Hepatocyte (in vitro differentiated cells): Measurements from ENCODE around the gene GBP5. TPM values are rescaled to one million over a fixed set of nuclear protein-coding genes. Genes with fewer than 3 reads are reported as not detected.
"Not testable (repeated sequence)": the region's sequence is repeated elsewhere in the genome, so short reads cannot be mapped to it uniquely, and the experiment has no call there.

Experiments used
- DNase-seq: peaks from one replicate; pipeline ENCODE4 v3.0.0-alpha.2; 2016; ENCODE audit warnings: low spot score
- H2AFZ ChIP-seq: fragments of 200-600 bp; sonication (generic); 2 replicates; pipeline ENCODE4 v1.6.0; 2016; ENCODE audit warnings: antibody characterized with exemption, mild to moderate bottlenecking
- H3K27ac ChIP-seq: fragments of 200-600 bp; sonication (generic); 2 replicates; pipeline ENCODE4 v1.5.1; 2016; ENCODE audit warnings: mild to moderate bottlenecking
- H3K27me3 ChIP-seq: fragments of 200-600 bp; sonication (generic); 2 replicates; pipeline ENCODE4 v1.6.1; 2016
- H3K36me3 ChIP-seq: fragments of 200-600 bp; sonication (generic); replicated peaks from 2 replicates; pipeline ENCODE4 v1.5.1; 2016; ENCODE audit warnings: low read depth; ENCODE audit not compliant: insufficient read depth
- H3K4me1 ChIP-seq: fragments of 200-600 bp; sonication (generic); 2 replicates; pipeline ENCODE4 v1.5.1; 2016; ENCODE audit warnings: mild to moderate bottlenecking, moderate library complexity; ENCODE audit not compliant: insufficient read depth
- H3K4me2 ChIP-seq: fragments of 200-600 bp; sonication (generic); 2 replicates; pipeline ENCODE4 v1.6.0; 2016
- H3K4me3 ChIP-seq: fragments of 200-600 bp; sonication (generic); 2 replicates; pipeline ENCODE4 v1.5.1; 2016; ENCODE audit warnings: mild to moderate bottlenecking
- H3K79me2 ChIP-seq: fragments of 200-600 bp; sonication (generic); 2 replicates; pipeline ENCODE4 v1.6.0; 2017; ENCODE audit warnings: mild to moderate bottlenecking
- H3K9me2 ChIP-seq: fragments of 200-600 bp; sonication (generic); replicated peaks from 2 replicates; pipeline ENCODE4 v1.6.0; 2017; ENCODE audit warnings: mild to moderate bottlenecking; ENCODE audit not compliant: insufficient read depth
- H3K9me3 ChIP-seq: fragments of 200-600 bp; sonication (generic); 2 replicates; pipeline ENCODE4 v1.5.1; 2016; ENCODE audit warnings: low read depth, mild to moderate bottlenecking
- H4K20me1 ChIP-seq: fragments of 200-600 bp; sonication (generic); 2 replicates; pipeline ENCODE4 v1.6.0; 2016; ENCODE audit warnings: mild to moderate bottlenecking; ENCODE audit not compliant: insufficient read depth, poor library complexity, severe bottlenecking
- EZH2 ChIP-seq: fragments of 200-600 bp; sonication (generic); IDR thresholded peaks from 2 replicates; pipeline ENCODE4 v1.6.1; 2016; ENCODE audit warnings: antibody characterized with exemption, mild to moderate bottlenecking, borderline replicate concordance
- EZH2phosphoT487 ChIP-seq: fragments of 200-600 bp; sonication (generic); IDR thresholded peaks from one replicate; pipeline ENCODE4 v1.6.1; 2018; ENCODE audit warnings: antibody characterized with exemption, mild to moderate bottlenecking, low read depth, moderate library complexity; ENCODE audit not compliant: unreplicated experiment, severe bottlenecking
- WGBS: methylation state at CpG from one replicate; pipeline ENCODE4 v1.1.6; 2016; ENCODE audit warnings: low lambda C conversion rate; ENCODE audit errors: missing lambda C conversion rate; 5-methylcytosine and 5-hydroxymethylcytosine counted together
- polyA plus RNA-seq: library from polyadenylated mRNA; unstranded; fragments of >200 nt; fragmentation: Nextera tagmentation; extraction: Ambion mirVana; gene quantifications from 2 replicates; pipeline ENCODE4 v1.2.1, GENCODE V29; 2016
- total RNA-seq: library from RNA; depleted of rRNA; stranded (reverse); fragments of >200 nt; gene quantifications from 2 replicates; pipeline ENCODE4 v1.2.3, GENCODE V29; 2014
- TF ChIP-seq, protein P1 (sequence below): fragments of 200-600 bp; sonication (generic); IDR thresholded peaks from 2 replicates; pipeline ENCODE4 v1.5.1; 2016; ENCODE audit warnings: antibody characterized with exemption, mild to moderate bottlenecking; ENCODE audit not compliant: poor library complexity

Gene GBP5
- total and polyA plus RNA-seq, 2 experiments from 2014 or later: not detected

DNA sequence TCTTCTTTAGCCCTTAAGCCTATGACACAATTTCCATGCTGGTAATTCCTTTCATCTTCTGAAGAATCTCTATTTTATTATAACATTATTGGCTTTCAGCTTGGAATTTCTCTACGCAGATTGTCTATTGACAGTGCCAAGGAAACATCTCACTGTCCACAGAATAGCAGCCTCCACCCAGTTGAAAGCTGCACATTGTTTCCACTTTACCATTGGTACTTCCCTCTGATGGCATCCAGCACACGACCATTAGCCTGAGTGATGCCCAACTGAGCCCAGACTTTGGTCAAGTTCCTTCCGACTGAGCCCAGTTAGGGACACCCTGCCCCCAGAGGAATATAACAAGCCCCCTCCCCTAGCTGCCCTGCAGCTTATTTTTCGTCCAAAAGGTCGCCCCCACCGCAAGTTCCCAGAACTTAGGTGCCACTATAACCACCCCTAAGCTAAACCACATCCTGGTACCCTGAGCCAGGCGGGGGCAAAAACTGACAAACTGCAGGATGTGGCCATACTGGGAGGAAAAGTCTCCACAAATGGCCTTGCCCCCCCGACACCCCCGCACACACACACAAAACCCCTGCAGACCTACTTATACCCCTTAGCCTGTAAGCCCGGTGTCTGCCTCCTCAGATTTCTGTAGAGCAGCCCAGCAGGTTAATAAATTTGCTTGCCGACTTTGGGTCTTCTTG lies 13.2 kb downstream of the GBP5 start:
- Histone ChIP-seq H2AFZ (no peak overlapping the region), H3K9me3 (no peaks in the 10 kb centered on the region), H4K20me1 (no peaks in the 10 kb centered on the region), H3K9me2 (no peaks in the 10 kb centered on the region), H3K27me3 (no peaks in the 10 kb centered on the region), H3K79me2 (no peaks in the 10 kb centered on the region), H3K4me1 (peaks cover 3% of the 10 kb centered on the region), H3K36me3 (no peaks in the 10 kb centered on the region), H3K4me2 (no peak overlapping the region), H3K4me3 (no peak overlapping the region), H3K27ac (no peak overlapping the region)
- 90% methylated on average over 11 of the region's 11 CpGs for WGBS
- TF ChIP-seq, protein P1, sequence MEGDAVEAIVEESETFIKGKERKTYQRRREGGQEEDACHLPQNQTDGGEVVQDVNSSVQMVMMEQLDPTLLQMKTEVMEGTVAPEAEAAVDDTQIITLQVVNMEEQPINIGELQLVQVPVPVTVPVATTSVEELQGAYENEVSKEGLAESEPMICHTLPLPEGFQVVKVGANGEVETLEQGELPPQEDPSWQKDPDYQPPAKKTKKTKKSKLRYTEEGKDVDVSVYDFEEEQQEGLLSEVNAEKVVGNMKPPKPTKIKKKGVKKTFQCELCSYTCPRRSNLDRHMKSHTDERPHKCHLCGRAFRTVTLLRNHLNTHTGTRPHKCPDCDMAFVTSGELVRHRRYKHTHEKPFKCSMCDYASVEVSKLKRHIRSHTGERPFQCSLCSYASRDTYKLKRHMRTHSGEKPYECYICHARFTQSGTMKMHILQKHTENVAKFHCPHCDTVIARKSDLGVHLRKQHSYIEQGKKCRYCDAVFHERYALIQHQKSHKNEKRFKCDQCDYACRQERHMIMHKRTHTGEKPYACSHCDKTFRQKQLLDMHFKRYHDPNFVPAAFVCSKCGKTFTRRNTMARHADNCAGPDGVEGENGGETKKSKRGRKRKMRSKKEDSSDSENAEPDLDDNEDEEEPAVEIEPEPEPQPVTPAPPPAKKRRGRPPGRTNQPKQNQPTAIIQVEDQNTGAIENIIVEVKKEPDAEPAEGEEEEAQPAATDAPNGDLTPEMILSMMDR: no peak
- TF ChIP-seq EZH2: no peak
- no peak for TF ChIP-seq EZH2phosphoT487
- DNase-seq: no peak

DNA sequence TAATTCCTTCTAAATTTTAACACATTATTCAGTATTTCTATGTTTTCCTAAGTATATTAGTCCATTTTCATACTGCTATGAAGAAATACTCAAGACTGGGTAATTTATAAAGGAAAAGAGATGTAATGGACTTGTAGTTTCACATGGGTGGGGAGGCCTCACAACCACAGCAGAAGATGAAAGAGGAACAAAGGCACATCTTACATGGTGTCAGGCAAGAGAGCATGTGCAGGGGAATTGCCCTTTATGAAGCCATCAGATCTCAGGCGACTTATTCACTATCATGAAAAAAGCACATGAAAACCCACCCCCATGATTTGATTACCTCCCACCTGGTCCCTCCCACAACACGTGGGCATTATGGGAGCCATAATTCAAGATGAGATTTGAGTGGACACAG lies 15.6 kb downstream of the GBP5 start:
- Histone ChIP-seq H3K4me2 (no peak overlapping the region), H3K9me2 (no peaks in the 10 kb centered on the region), H3K27ac (no peak overlapping the region), H3K27me3 (no peaks in the 10 kb centered on the region), H4K20me1 (no peaks in the 10 kb centered on the region), H3K79me2 (no peaks in the 10 kb centered on the region), H3K9me3 (no peaks in the 10 kb centered on the region), H3K4me1 (peaks cover 3% of the 10 kb centered on the region), H3K36me3 (no peaks in the 10 kb centered on the region), H2AFZ (no peak overlapping the region), H3K4me3 (no peak overlapping the region)
- 83% methylated on average over 2 of the region's 2 CpGs for WGBS
- TF ChIP-seq, protein P1: no peak
- TF ChIP-seq EZH2phosphoT487 (no peak), EZH2 (no peak)
- DNase-seq: no peak

DNA sequence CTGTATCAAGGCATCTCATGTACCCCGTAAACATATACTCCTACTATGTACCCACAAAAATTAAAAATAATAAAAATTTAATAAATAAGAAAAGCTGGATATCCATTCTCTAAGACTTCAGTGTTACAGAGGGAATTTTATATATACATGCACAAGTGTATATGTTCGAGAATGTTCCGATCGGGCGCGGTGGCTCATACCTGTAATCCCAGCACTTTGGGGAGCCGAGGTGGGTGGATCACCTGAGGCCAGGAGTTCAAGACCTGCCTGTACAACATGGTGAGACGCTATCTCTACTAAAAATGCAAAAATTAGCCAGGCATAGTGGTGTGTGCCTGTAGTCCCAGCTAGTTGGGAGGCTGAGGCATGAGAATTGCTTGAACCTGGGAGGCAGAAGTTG lies 17.1 kb downstream of the GBP5 start:
- H3K36me3 ChIP-seq: not testable (repeated sequence)

DNA sequence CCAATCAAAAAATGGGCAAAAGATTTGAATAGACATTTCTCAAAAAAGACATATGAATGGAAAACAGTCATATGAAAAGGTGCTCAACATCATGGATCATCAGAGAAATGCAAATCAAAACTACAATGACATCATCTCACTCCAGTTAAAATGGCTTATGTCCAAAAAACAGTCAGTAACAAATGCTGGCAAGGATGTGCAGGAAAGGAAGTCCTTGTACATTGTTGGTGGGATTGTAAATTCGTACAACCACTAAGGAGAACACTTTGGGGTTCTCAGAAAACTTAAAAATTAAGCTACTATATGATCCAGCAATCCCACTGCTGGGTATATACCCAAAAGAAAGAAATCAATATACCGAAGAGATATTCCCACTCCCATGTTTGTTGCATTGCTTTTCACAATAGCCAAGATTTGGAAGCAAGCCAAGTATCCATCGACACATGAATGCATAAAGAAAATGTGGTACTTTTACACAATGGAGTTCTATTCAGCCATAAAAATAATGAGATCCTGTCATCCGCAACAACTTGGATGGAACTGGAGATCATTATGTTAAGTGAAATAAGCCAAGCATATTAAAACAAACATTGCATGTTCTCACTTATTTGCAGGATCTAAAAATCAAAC lies 17.9 kb downstream of the GBP5 start:
- H3K27ac ChIP-seq: no peak overlapping the region
- no peak overlapping the region for H3K4me3 ChIP-seq
- WGBS: 88% methylated on average over 4 of the region's 4 CpGs
- no peak overlapping the region for H2AFZ ChIP-seq
- no peaks in the 10 kb centered on the region for H3K36me3 ChIP-seq
- H3K4me1 ChIP-seq: no peaks in the 10 kb centered on the region
- H3K27me3 ChIP-seq: no peaks in the 10 kb centered on the region
- no peak overlapping the region for H3K4me2 ChIP-seq
- DNase-seq: no peak
- H3K79me2 ChIP-seq: no peaks in the 10 kb centered on the region
- H4K20me1 ChIP-seq: no peaks in the 10 kb centered on the region
- H3K9me3 ChIP-seq: no peaks in the 10 kb centered on the region
- TF ChIP-seq, protein P1: no peak
- no peak for TF ChIP-seq EZH2
- TF ChIP-seq EZH2phosphoT487: no peak
- H3K9me2 ChIP-seq: no peaks in the 10 kb centered on the region

More for the DNA sequence above, 17.1 kb downstream of the GBP5 start:
- 95% methylated on average over 8 of the region's 8 CpGs for WGBS
- H2AFZ ChIP-seq, H3K9me2 ChIP-seq, H4K20me1 ChIP-seq, DNase-seq, H3K79me2 ChIP-seq, H3K9me3 ChIP-seq, H3K27ac ChIP-seq, H3K4me3 ChIP-seq, H3K4me1 ChIP-seq, H3K27me3 ChIP-seq, H3K4me2 ChIP-seq: not testable (repeated sequence)
